ENCODE data around the gene STARD7.
"Not testable (repeated sequence)": the region's sequence is repeated elsewhere in the genome, so short reads cannot be mapped to it uniquely, and the experiment has no call there.

STARD7 gene

GRCh38 chr2:96233880-96234316 lies 25.3 kb upstream of the STARD7 start:
- DNase-seq: peak in 1 of 2 donors; percentile 7

DNA sequence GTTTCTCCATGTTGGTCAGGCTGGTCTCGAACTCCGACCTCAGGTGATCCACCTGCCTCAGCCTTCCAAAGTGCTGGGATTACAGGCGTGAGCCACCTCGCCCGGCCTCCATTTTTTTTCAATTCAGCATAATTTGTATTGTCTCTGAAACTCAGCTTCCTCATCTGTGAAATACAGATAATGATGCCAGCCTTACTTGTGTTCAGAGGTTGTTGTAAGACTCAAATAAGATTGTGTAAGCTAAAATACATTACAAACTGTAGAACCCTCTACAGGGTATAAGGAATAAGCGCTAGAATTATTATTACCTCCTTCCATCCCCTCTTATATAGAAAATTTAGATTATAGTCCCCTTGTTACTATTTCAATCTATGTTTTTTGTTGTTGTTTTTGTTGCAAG lies 24.8 kb upstream of the STARD7 start:
- no peak for DNase-seq

DNA sequence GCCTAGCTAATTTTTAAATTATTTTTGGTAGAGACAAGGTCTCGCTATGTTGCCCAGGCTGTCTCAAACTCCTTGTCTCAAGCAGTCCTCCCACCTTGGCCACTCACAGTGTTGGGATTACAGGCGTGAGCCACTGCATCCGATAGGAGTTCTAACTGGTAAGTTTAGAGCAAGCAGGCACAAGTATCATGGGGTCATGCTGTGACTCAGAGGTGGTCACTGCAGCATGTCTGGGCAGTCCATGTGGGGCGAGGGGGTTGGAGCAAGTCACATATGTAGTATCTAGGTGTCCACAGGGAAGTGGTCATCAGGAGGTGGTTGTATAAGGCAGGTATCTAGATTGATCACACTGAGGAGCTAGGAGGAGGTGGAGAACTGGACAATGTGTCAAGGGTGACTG lies 22.7 kb upstream of the STARD7 start:
- DNase-seq: no peak

GRCh38 chr2:96225016-96225533 lies 16.4 kb upstream of the STARD7 start:
- peak; percentile 9 to 56 for DNase-seq

DNA sequence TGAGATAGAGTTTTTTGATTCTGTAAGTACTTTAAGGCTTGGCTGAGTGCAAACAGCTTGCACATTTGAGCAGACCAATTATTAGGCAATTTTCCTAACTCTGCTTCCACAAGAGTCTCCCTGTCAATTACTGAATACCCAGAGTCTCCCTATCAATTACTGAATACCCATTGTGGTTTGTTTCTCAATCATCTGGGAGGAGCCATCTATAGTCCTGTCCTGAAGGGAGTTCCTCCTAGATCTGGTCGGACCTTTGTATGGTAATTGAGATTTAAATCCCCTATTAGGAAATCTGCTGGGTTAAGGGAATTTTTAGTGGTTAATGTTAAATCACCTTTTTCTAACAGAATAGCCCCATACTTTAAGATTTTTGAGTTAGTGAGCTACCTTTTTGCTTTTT lies 12.5 kb upstream of the STARD7 start:
- not testable (repeated sequence) for DNase-seq

DNA sequence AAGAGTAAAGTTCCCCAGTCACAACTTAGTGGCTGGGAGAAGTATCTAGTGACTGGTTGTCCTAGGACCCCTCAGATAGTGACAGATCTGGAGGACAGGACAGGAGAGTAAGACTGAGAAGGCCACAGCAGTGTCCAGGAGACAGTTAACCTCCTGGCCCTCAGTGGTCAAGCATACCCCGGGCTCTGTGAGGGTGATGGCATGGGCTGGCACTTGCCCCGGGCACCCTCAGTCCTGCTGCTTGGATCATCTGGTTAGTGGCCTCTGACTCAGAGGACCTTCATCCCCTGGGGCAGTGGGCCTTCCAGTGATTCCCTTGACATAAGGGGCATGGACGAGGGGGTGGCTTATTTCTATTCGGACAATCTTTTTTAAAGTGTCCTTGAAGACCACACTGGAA lies 11.3 kb upstream of the STARD7 start:
- not testable (repeated sequence) for DNase-seq

DNA sequence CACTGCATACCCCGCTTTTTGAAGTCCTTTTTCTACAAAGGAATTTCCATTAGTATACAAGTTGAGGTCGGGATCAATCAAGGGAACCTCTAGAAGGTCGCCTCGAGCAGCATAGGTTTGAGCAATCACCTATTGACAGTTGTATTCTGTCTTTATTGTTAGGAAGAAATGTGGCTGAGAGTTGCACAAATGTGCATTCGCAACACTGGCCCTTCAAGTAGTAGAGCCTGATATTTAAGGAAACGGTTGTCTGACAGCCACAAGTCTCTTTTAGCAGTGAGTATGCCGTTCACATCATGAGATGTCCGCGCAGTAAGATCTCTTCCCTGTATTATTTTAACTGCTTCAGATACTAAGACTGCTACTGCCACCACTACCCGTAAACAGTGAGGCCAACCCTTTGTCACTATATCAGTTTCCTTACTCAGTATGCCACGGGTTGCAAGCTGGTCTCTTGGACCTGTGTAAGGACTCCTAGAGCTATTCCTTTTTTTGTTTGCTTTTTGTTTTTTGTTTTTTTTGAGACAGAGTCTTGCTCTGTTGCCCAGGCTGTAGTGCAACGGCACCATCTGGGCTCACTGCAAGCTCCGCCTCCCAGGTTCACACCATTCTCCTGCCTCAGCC lies 10.0 kb upstream of the STARD7 start:
- DNase-seq: no peak

DNA sequence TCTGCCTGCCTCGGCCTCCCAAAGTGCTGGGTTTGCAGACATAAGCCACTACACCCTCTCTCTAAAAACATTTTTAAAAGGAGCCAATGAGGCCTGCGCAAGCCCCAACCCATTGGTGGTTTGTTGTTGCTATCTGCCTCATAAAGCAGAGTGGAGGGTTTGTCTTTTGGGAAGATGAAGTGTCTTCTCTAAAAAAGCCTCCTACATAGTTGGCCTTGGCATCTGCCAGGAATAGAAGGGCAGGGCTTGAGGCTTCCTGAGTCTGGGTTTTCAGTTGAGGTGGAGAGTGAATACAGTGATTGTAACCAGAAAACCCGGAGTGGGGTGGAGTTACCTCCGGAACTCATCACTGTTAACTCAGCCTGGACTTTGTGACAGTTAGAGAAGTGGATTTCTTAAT lies 5.9 kb upstream of the STARD7 start:
- DNase-seq: no peak

DNA sequence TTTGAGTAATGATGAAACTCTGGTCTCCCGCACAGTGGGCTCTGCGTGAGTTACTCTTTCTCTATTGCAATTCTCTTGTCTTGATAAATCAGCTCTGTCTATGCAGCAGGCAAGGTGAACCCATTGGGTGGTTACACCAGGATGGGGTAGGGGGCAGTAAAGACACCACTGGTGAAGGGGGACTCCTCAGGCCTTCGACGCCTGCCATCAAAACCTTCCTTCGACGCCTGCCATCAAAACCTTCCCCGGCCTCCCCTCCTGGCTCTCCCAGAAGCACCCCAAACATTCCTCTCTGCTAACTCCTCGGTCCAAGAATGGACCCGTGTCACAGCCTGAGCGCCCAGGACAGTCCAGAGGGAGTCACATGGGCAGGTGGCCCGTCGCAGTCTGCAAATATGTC lies 4.8 kb upstream of the STARD7 start:
- no peak for DNase-seq

- DNase-seq: no peak
These were observed 3.7 kb upstream of the STARD7 start for GRCh38 chr2:96212339-96212738.

- DNase-seq: no peak
These were observed 1.1 kb upstream of the STARD7 start for GRCh38 chr2:96209729-96210085.

DNA sequence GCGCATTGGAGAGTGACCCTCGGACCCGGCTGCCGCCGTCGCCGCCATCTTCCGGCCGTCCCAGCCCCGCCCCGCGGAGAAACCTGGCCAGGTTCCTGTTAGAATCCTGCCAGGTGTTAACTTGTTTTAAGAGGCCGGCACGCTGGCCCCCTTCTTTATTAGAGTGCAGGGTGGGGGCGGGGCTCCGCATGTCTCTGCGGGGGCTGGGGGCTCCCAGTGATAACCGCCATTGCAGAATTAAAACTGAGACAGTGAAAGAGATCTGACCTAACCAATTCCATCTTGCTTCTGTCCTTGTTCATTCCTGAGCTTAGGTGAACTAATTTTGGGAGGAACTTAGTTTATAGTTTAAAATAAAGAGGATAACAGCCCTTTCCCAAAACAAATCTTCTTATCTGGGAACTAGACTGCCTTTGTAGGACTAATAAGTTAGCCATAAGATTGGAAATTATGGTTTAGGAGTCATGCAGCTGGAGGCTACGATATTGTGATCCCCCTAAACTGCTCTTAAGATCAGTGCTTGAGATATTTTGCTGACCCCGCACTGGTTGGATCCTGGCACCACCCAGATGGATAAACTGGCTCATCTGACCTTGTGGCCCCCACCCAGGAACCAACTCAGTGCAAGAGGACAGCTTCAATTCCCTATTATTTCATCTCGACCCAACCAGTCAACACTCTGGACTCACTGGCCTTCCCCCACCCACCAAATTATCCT lies 543 bp upstream of the STARD7 start:
- DNase-seq: no peak

DNA sequence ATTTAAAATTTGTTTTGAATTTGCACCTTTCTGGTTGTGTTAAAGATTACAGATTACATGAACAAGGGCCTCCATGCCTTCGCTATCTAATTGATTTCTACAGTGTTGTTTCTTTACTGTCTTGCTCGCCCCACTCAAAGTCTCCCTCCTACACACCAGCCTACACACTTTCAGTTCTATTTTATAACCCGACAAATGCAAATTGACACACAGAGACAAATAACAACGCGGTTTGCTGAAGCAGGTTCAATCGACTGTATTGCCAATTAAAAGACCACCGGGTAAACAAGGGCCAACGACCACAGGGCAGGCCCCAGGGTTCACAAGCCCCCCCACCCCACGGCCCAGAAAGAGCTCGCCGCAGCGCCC lies 869 bp downstream of the STARD7 start:
- DNase-seq: no peak

DNA sequence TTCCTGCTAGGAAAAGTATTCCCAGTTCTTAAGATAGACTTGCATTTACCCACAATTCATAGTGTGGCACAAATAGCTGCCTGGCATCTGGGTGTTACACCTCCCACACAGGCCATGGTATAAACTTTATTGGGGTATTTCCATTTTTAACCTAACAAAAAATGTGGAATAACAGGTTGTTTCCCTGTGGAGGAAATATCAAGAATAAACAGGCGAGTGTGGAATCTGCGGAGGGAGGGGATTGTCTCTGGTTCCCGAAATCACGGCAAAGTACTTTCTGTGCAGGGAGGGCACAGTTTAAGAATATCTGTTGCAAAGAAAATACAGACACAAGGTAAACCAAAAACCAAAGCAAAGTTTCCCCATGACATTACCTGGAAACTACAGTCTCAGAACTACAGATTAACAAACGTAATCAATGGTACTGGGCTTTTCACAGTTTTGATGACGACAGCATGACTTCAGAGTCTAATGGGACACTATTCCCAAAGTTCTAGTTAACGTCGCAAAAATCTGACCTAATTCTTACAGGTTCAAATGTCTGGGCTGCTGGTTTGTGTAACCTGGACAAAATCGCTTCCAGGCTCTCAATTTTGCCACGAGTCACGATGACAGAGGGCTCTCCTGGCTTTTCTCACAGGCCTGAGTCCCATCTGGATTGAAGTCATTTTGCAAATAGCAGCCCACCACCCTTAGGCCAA lies 1.4 kb downstream of the STARD7 start:
- DNase-seq: no peak

DNA sequence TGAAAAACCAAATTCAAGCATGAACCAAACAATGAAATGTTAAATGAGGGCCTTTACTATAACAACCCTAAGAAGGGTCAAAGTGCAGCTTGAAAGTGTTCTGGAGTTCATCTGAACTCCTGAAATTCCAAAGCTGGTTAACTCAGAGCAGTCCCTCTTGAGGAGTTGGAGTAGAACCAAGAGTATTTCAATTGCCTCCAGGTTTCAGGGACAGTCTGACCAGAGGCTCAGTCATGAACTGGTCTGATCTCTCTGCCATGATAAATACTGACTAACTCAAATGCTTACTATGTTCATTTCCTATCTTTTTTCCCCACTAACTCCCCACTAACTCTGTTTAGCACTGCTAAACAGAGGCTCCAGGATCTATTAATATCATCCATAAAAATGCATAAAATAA lies 2.7 kb downstream of the STARD7 start:
- DNase-seq: no peak

GRCh38 chr2:96204836-96205624 lies 3.6 kb downstream of the STARD7 start:
- DNase-seq: no peak

DNA sequence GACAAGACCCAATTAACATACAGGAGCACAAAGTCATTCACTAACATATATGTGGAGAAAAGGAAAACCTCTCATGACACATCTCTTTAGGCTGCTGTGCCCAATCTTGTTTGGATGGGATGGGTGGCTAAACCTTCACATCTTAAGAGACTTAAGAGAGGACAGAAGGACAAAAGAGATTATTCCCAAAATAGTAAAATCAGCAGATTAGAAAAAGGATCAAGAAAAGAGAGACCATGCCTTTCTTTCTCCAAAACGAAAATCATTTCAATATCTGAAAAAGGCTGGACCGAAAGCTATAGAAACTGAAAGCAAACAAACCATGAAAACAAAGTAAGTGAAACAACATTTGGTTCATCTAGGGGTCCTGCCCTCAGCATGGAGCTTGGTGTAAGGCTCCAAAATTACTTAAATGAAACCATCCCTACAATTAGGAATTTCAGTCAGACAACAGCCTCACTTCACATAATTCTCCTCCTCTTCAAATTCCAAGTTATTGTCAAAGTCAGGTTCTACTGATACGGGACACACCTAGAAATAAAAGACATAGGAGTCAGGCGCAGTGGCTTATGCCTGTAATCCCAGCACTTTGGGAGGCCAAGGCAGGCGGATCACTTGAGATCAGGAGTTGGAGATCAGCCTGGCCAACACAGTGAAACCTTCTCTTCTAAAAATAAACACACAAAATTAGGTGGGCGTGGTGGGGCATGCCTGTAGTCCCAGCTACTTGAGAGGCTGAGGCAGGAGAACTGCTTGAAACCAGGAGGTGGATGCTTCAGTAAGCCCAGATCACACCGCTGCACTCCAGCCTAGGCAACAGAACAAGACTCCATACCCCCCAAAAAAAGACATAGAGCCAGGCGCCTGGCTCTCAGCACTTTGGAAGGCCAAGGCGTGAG lies 5.2 kb downstream of the STARD7 start:
- no peak for DNase-seq

GRCh38 chr2:96202152-96202854 lies 6.3 kb downstream of the STARD7 start:
- DNase-seq: no peak

- DNase-seq: no peak
These were observed 7.3 kb downstream of the STARD7 start for GRCh38 chr2:96201338-96201737.

DNA sequence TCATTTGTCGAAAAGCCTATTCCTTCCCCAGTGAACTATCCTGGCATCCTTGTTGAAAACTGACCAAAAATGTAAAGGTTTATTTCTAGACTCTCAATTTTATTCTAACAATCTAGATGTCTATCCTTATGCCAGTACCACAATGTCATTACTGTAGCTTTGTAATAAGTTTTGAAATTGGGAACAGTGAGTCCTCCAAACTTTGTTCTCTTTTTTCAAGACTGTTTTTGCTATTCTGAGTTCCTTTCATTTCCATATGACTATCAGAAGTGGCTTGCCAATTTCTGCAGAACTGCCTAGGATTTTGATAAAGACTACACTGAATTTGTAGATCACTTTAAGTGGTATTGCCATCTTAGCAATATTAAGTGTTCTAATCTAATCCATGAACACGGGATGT lies 9.7 kb downstream of the STARD7 start:
- DNase-seq: no peak

GRCh38 chr2:96197546-96198255 lies 10.9 kb downstream of the STARD7 start:
- no peak for DNase-seq
